Measurements from ENCODE around the gene PISD. TPM values are rescaled to one million over a fixed set of nuclear protein-coding genes. Genes with fewer than 3 reads are reported as not detected.

The PISD gene
- total and polyA plus RNA-seq, 2 donors (not counting 1 experiment from before 2014, with no cell fraction given): 21.1 to 25.6 TPM

- no peak for DNase-seq (ENCODE audit: low read depth in 2 of 2)
- H3K36me3 ChIP-seq (ENCODE audit: control insufficient read depth, insufficient read depth, low read length): peaks cover 32% of the 10 kb centered on the region
- H3K27me3 ChIP-seq (ENCODE audit: control insufficient read depth, insufficient read depth, low read length): no peaks in the 10 kb centered on the region
- no peaks in the 10 kb centered on the region for H3K9me3 ChIP-seq (ENCODE audit: control insufficient read depth, insufficient read depth, low read depth, low read length)
- no peak overlapping the region for H3K27ac ChIP-seq (ENCODE audit: insufficient read depth, low read length)
- no peak overlapping the region for H3K4me3 ChIP-seq (replicated peaks in 1 of 4; ENCODE audit: control extremely low read depth in 1 of 4, insufficient read depth in 1 of 4, low read depth in 3 of 4, low read length in 4 of 4)
- no peak overlapping the region for H3K4me2 ChIP-seq (ENCODE audit: extremely low read depth, insufficient read depth, low read length)
- H2AFZ ChIP-seq (ENCODE audit: low read length): no peak overlapping the region
- peaks cover 45% of the 10 kb centered on the region for H3K79me2 ChIP-seq (ENCODE audit: control insufficient read depth, insufficient read depth, low read length)
- H3K4me1 ChIP-seq (ENCODE audit: control insufficient read depth, extremely low read depth, insufficient read depth, low read length): no peaks in the 10 kb centered on the region
- H3K9ac ChIP-seq (ENCODE audit: insufficient read depth, low read length): no peak overlapping the region
- no peaks in the 10 kb centered on the region for H4K20me1 ChIP-seq (ENCODE audit: control insufficient read depth, extremely low read depth, insufficient read depth, low read length)
- TF ChIP-seq EZH2 (IDR thresholded peaks at IDR 0.05; ENCODE audit: low read length, missing control alignments) (no peak), CTCF (conservative IDR thresholded peaks at IDR 0.05 in 1 of 2, IDR thresholded peaks at IDR 0.05 in 1 of 2; ENCODE audit: low read depth in 1 of 2, low read length in 2 of 2) (no peak)
Measured at GRCh38 chr22:31621507-31622124, 40.4 kb downstream of the PISD start.

- Histone ChIP-seq H4K20me1 (ENCODE audit: control insufficient read depth, extremely low read depth, insufficient read depth, low read length) (no peaks in the 10 kb centered on the region), H2AFZ (ENCODE audit: low read length) (no peak overlapping the region), H3K27me3 (ENCODE audit: control insufficient read depth, insufficient read depth, low read length) (no peaks in the 10 kb centered on the region), H3K4me3 (replicated peaks in 1 of 4; ENCODE audit: control extremely low read depth in 1 of 4, insufficient read depth in 1 of 4, low read depth in 3 of 4, low read length in 4 of 4) (no peak overlapping the region), H3K27ac (ENCODE audit: insufficient read depth, low read length) (no peak overlapping the region), H3K4me2 (ENCODE audit: extremely low read depth, insufficient read depth, low read length) (no peak overlapping the region), H3K36me3 (ENCODE audit: control insufficient read depth, insufficient read depth, low read length) (peaks cover 32% of the 10 kb centered on the region), H3K9me3 (ENCODE audit: control insufficient read depth, insufficient read depth, low read depth, low read length) (no peaks in the 10 kb centered on the region), H3K79me2 (ENCODE audit: control insufficient read depth, insufficient read depth, low read length) (peaks cover 38% of the 10 kb centered on the region), H3K4me1 (ENCODE audit: control insufficient read depth, extremely low read depth, insufficient read depth, low read length) (no peaks in the 10 kb centered on the region), H3K9ac (ENCODE audit: insufficient read depth, low read length) (no peak overlapping the region)
- no peak for DNase-seq (ENCODE audit: low read depth in 2 of 2)
- TF ChIP-seq CTCF (conservative IDR thresholded peaks at IDR 0.05 in 1 of 2, IDR thresholded peaks at IDR 0.05 in 1 of 2; ENCODE audit: low read depth in 1 of 2, low read length in 2 of 2) (no peak), EZH2 (IDR thresholded peaks at IDR 0.05; ENCODE audit: low read length, missing control alignments) (no peak)
Measured at GRCh38 chr22:31620756-31621480, 41.1 kb downstream of the PISD start.

GRCh38 chr22:31619611-31620300 lies 42.3 kb downstream of the PISD start:
- H3K4me2 ChIP-seq (ENCODE audit: extremely low read depth, insufficient read depth, low read length): no peak overlapping the region
- H3K36me3 ChIP-seq (ENCODE audit: control insufficient read depth, insufficient read depth, low read length): peaks cover 31% of the 10 kb centered on the region
- no peak for DNase-seq (ENCODE audit: low read depth in 2 of 2)
- H3K27me3 ChIP-seq (ENCODE audit: control insufficient read depth, insufficient read depth, low read length): no peaks in the 10 kb centered on the region
- no peak for TF ChIP-seq CTCF (conservative IDR thresholded peaks at IDR 0.05 in 1 of 2, IDR thresholded peaks at IDR 0.05 in 1 of 2; ENCODE audit: low read depth in 1 of 2, low read length in 2 of 2)
- H3K27ac ChIP-seq (ENCODE audit: insufficient read depth, low read length): no peak overlapping the region
- H3K4me1 ChIP-seq (ENCODE audit: control insufficient read depth, extremely low read depth, insufficient read depth, low read length): no peaks in the 10 kb centered on the region
- H3K79me2 ChIP-seq (ENCODE audit: control insufficient read depth, insufficient read depth, low read length): peaks cover 28% of the 10 kb centered on the region
- H4K20me1 ChIP-seq (ENCODE audit: control insufficient read depth, extremely low read depth, insufficient read depth, low read length): no peaks in the 10 kb centered on the region
- H3K9ac ChIP-seq (ENCODE audit: insufficient read depth, low read length): no peak overlapping the region
- H3K4me3 ChIP-seq (replicated peaks in 1 of 4; ENCODE audit: control extremely low read depth in 1 of 4, insufficient read depth in 1 of 4, low read depth in 3 of 4, low read length in 4 of 4): no peak overlapping the region
- H3K9me3 ChIP-seq (ENCODE audit: control insufficient read depth, insufficient read depth, low read depth, low read length): no peaks in the 10 kb centered on the region
- no peak overlapping the region for H2AFZ ChIP-seq (ENCODE audit: low read length)
